Measurements from ENCODE around the gene UBE2N.
"Not testable (repeated sequence)": the region's sequence is repeated elsewhere in the genome, so short reads cannot be mapped to it uniquely, and the experiment has no call there.

The UBE2N gene

GRCh38 chr12:93443576-93443975, 1.8 kb upstream of the UBE2N start:
- no peak for DNase-seq (ENCODE audit: low spot score)

- no peak for DNase-seq (ENCODE audit: low spot score)
Observed at GRCh38 chr12:93442411-93443340, 929 bp upstream of the UBE2N start.

- peak; percentile 24 for DNase-seq (ENCODE audit: low spot score)
Observed at GRCh38 chr12:93441081-93441616, 598 bp downstream of the UBE2N start.

GRCh38 chr12:93440043-93440835, 1.5 kb downstream of the UBE2N start:
- DNase-seq (ENCODE audit: low spot score), result no peak

- no peak for DNase-seq (ENCODE audit: low spot score)
Observed at GRCh38 chr12:93438266-93439050, 3.3 kb downstream of the UBE2N start.

- no peak for DNase-seq (ENCODE audit: low spot score)
Observed at GRCh38 chr12:93434256-93434865, 7.4 kb downstream of the UBE2N start.

GRCh38 chr12:93432031-93432430, 9.7 kb downstream of the UBE2N start:
- not testable (repeated sequence) for DNase-seq (ENCODE audit: low spot score)

- no peak for DNase-seq (ENCODE audit: low spot score)
Observed at GRCh38 chr12:93430280-93430679, 11.5 kb downstream of the UBE2N start.

- no peak for DNase-seq (ENCODE audit: low spot score)
Observed at GRCh38 chr12:93429852-93430251, 11.9 kb downstream of the UBE2N start.

GRCh38 chr12:93429448-93429847, 12.3 kb downstream of the UBE2N start:
- DNase-seq (ENCODE audit: low spot score), result no peak

- no peak for DNase-seq (ENCODE audit: low spot score)
Observed at GRCh38 chr12:93427779-93428564, 13.8 kb downstream of the UBE2N start.

- DNase-seq (ENCODE audit: low spot score), result no peak
Observed at GRCh38 chr12:93426412-93426805, 15.3 kb downstream of the UBE2N start.

GRCh38 chr12:93425736-93426411, 15.9 kb downstream of the UBE2N start:
- DNase-seq (ENCODE audit: low spot score), result no peak

GRCh38 chr12:93422050-93422449, 19.7 kb downstream of the UBE2N start:
- no peak for DNase-seq (ENCODE audit: low spot score)

GRCh38 chr12:93419388-93420034, 22.2 kb downstream of the UBE2N start:
- DNase-seq (ENCODE audit: low spot score), result peak; percentile 75

GRCh38 chr12:93417967-93418480, 23.7 kb downstream of the UBE2N start:
- no peak for DNase-seq (ENCODE audit: low spot score)

GRCh38 chr12:93415723-93416464, 25.9 kb downstream of the UBE2N start:
- no peak for DNase-seq (ENCODE audit: low spot score)

- no peak for DNase-seq (ENCODE audit: low spot score)
Observed at GRCh38 chr12:93413064-93413463, 28.7 kb downstream of the UBE2N start.

- DNase-seq (ENCODE audit: low spot score), result not testable (repeated sequence)
Observed at GRCh38 chr12:93412396-93412795, 29.4 kb downstream of the UBE2N start.
